MM.1S (cell line): ENCODE data around the gene GADD45G.

Experiments used
- CTCF ChIP-seq: fragments of 300-600 bp; sonication (generic); IDR thresholded peaks from 2 replicates; pipeline ENCODE4 v1.5.1; 2016; ENCODE audit warnings: antibody characterized with exemption, low read length, mixed read lengths
- EZH2phosphoT487 ChIP-seq: fragments of 300-600 bp; sonication (generic); IDR thresholded peaks from 2 replicates; pipeline ENCODE4 v1.6.1; 2018; ENCODE audit warnings: antibody characterized with exemption, low read length

- TF ChIP-seq EZH2phosphoT487 (no peak), CTCF (no peak)
Observed at GRCh38 chr9:89590415-89590814, 14.4 kb upstream of the GADD45G start.
